COLO668 (cell line): ENCODE data around the gene KCNN4.
"Not testable (repeated sequence)": the region's sequence is repeated elsewhere in the genome, so short reads cannot be mapped to it uniquely, and the experiment has no call there.

Experiments
- DNase-seq: peaks from one replicate; lab custom pipeline; 2025; ENCODE audit not compliant: unreplicated experiment; lab: John Stamatoyannopoulos, UW

The KCNN4 gene

GRCh38 chr19:43780706-43781525 lies at the start of gene KCNN4:
Gene KCNN4, minus strand, starts transcription at chr19:43780973. Its CDS starts 112 bp downstream, at chr19:43780861.
- DNase-seq = no peak

DNA sequence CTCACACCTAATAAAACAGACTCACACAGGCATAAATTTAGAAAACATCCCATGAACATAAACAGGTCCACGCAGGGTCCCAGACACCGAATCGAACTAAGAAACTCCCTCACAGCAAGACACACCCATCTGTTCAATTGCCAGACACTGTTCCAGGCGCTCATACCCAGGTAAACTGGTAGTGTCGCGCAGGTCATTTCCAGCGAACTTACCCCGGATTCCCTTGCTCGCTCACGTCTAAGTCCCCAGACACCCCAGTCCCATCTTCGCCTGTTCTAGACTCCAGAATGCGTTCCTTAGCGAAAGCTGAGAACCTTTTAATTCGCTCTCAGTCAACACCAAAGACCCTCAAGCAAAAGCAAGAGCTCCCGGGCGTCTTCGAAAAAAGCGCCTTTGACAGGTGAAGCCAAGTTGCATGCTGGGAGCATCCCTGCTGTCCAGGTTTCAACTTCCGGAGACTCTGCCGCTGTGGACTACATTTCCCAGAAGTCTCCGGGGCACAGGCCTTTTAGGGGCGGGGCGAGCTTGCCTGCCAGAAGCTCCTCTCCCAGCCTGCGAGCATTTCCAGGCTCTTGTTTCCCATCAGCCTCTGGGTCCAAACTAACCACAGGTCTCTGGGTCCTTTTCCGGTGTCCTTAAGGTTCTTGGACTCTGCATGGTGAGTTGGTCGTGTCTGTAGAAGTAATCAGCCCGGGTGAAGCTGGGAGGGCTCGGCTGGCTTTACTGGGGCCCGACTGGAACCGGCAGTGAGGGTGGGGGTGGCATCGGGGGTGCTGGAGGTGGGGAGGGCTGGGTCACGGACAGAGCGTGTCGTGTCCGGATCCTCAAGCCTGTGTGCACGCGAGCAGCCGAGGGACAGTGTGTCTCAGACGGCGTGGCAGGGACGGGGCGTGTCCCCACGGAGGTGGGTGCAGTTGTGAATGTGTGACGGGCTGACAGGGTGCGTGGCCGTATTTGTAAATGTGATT lies 46.3 kb upstream of the KCNN4 start, which contains the start of gene ZNF283:
Gene ZNF283 (plus strand): TSS at position 535 of the 968 bp plus-strand sequence. CDS start 6,184 bp downstream, outside the sequence.
- peak; percentile 86 for DNase-seq

DNA sequence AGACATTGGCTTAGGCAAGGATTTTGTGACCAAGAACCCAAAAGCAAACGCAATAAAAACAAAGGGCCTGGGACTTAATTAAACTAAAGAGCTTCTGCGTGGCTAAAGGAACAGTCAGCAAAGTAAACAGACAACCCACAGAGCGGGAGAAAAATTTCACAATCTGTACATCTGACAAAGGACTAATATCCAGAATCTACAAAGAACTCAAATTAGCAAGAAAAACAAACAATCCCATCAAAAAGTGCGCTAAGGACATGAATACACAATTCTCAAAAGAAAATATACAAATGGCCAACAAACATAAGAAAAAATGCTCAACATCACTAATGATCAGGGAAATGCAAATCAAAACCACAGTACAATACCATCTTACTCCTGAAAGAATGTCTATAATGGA lies 43.8 kb upstream of the KCNN4 start:
- DNase-seq = not testable (repeated sequence)

DNA sequence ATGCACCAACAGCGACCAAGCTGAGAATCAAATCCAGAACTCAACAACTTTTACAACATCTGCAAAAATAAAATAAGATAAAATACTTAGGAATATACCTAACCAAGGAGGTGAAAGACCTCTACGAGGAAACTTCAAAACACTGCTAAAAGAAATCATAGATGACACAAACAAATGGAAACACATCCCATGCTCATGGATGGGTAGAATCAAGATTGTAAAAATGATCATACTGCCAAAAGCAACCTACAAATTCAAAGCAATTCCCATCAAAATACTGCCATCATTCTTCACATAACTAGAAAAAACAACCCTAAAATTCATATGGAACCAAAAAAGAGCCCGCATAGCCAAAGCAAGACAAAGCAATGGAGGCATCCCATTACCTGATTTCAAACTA lies 43.1 kb upstream of the KCNN4 start:
- DNase-seq = not testable (repeated sequence)

- DNase-seq = no peak
Measured at GRCh38 chr19:43820884-43821215, 40.1 kb upstream of the KCNN4 start.

- DNase-seq = peak; percentile 32
Measured at GRCh38 chr19:43820098-43820883, 39.5 kb upstream of the KCNN4 start.

- no peak for DNase-seq
Measured at GRCh38 chr19:43818500-43818899, 37.7 kb upstream of the KCNN4 start.

GRCh38 chr19:43817454-43817853 lies 36.7 kb upstream of the KCNN4 start:
- DNase-seq = not testable (repeated sequence)

GRCh38 chr19:43814663-43815352 lies 34.0 kb upstream of the KCNN4 start:
- no peak for DNase-seq

DNA sequence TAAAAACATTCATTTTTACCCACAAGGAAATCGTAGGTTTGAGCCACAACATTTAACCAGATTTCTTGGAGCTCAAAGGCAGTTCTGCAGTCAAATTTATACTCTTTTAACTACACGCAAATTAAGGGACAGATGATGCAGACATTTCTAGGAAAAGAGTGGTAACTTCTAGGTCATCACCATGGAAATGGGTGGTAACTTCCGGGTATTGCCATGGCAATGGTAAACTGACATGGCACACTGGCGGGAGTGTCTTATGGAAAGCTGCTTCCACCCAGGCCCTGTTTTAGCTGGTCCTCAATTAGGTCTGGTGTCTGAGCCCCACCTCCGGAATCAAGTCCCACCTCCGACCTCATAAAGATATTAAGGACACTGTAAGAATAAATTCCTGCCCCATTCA lies 31.9 kb upstream of the KCNN4 start:
- no peak for DNase-seq

- DNase-seq = no peak
Measured at GRCh38 chr19:43812259-43812658, 31.5 kb upstream of the KCNN4 start.

- DNase-seq = no peak
Measured at GRCh38 chr19:43811837-43812236, 31.1 kb upstream of the KCNN4 start.

- DNase-seq = no peak
Measured at GRCh38 chr19:43809762-43810696, 29.3 kb upstream of the KCNN4 start.

DNA sequence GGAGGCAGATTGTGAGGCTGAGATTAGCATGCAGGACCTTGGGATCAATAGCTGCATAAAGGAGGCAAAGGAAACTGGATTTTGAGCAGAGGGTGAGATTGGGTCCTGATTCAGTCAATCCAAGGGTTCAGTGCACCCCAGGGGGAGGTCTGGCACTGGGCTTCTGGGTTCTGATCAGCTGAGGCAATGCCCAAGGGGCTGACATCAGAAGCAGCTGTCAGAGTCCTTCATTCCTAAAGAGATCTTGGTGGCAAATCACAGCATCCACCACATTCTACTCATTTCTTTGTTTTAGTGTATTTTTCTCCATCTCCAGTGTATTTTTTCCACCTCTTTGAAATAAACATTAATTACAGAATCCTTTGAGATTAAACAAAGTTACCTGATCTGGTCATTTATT lies 26.9 kb upstream of the KCNN4 start:
- no peak for DNase-seq

DNA sequence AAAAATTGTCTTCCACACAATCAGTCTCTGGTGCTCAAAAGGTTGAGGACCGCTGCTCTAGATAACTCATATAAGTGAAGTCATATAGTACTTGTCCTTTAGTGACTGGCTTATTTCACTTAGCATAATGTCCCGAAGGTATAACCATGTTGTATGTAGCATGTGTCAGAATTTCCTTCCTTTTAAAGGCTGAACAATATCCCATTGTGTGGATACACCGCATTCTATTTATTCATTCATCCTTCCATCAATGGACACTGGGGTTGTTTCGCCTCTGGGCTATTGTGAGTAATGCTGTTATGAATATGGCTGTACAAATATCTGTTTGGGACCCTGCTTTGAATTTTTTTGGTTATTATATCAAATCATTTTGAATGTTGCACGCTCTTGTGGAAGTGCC lies 26.1 kb upstream of the KCNN4 start:
- no peak for DNase-seq

DNA sequence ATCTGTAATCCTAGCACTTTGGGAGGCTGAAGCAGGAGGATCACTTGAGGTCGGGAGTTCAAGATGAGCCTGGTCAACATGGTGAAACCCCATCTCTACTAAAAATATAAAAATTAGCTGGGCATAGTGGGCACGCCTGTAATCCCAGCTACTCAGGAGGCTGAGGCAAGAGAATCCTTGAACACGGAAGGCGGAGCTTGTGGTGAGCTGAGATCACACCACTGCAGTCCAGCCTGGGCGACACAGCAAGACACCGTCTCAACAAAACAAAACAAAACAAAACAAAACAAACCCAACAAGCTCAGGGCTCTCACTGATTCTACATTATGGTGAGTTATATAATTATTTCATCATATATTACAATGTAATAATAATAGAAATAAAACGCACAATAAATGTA lies 25.6 kb upstream of the KCNN4 start:
- DNase-seq = not testable (repeated sequence)

DNA sequence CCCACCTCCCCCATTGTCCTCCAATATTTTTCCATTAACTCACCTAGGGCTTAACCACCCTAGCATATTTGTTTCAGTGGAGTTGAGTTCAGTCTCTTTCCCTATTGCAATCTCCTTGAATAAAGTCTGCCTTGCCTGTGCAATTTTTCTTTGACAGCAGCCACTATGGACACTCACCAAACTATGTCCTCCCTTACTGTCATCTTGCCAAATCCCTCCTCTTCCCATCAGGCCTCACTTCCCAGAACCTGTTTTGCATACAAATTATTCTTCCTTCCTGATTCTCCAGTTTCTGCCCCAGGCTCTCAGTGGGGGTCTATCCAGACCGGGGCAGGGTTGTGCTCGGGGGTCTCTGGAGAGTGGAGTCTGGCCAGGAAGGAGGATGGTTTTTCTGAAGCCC lies 23.7 kb upstream of the KCNN4 start:
- DNase-seq = no peak

DNA sequence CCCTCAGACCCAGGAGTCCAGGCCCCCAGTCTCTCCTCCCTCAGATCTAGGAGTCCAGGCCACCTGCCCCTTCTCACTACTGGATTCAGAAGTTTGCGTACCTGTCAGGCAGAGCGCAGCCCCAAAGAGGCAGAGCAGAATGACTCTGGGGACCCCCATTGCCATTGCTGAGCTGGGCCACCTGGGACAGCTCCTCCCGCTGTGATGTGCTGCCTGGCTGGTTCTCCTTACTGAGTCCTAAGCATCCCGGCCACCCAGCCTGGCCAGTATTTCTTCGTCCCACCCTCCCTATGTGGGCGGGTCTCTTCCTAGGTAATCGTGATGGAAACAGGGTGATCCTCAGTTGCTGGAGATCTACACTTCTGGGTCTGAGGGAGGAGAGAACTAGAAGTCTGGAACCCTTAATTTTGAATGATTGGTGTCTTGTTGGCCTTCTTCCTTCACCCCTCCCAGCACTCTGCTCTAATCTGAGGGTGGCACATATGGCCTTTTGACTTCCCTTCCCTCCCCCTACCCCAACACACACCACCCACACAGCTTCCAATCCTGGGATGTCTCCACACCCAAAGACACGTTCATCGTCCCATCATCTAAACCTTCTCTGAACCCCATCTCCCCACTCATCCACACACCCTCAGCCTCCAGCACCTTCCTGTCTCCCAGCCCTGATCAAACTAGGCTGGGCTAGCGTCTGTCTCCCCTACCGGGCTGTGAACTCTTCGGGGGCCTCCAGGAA lies 21.6 kb upstream of the KCNN4 start, which contains the start of gene LYPD5:
Gene LYPD5 (minus strand): TSS at position 232 of the 736 bp plus-strand sequence. CDS start 67 bp downstream, at position 165.
- no peak for DNase-seq
